ENCODE measurements around the gene TCF7.
A peak's percentile ranks its signal among the peaks of the same experiment; 100 is the strongest.

TCF7 gene

DNA sequence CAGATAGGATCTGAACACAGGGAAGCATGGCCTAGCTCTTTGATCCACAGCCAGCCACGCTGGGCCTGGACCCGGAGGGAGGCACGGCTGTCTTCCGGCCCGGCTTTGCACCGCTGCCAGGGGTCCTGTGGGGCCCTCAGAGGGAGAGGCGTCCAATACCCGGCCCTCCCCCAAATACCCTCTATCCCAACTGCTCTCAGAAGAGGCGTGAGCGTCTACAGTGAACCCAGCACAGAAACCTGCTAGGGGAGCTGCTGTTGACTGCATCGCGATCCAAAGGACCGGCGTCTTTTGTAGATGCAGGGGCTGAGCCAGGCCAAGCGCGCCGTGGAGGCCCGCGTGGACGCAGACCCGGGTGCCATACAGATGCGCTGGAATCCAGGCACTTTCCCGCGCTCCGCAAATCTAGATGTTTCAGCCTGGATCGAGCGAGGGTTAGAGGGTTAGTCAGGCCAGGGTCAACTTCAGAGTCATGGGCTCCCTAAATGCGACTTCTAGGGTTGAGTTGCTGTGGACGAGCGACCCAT, 1.1 kb upstream of the TCF7 start:
- no peak overlapping the region for H3K27ac ChIP-seq (ENCODE audit: low read length)
- WGBS (ENCODE audit: insufficient coverage, insufficient read length), result no CpG with 5 or more reads among the region's 30 CpGs
- H3K36me3 ChIP-seq (ENCODE audit: control insufficient read depth, insufficient read depth, low read length), result no peaks in the 10 kb centered on the region
- no peak for DNase-seq (ENCODE audit: low read depth, low spot score)
- H3K27me3 ChIP-seq (ENCODE audit: control insufficient read depth, insufficient read depth, low read length), result peaks cover 18% of the 10 kb centered on the region; the same call in 1 of the 2 replicates
- peak overlapping the region; percentile 48; the same call in 1 of the 2 replicates for H3K4me3 ChIP-seq (ENCODE audit: low read length)
- H3K9me3 ChIP-seq (ENCODE audit: control insufficient read depth, insufficient read depth, low read length), result no peaks in the 10 kb centered on the region
- no peaks in the 10 kb centered on the region; the same call in 1 of the 2 replicates for H3K4me1 ChIP-seq (ENCODE audit: control insufficient read depth, insufficient read depth, low read length)

DNA sequence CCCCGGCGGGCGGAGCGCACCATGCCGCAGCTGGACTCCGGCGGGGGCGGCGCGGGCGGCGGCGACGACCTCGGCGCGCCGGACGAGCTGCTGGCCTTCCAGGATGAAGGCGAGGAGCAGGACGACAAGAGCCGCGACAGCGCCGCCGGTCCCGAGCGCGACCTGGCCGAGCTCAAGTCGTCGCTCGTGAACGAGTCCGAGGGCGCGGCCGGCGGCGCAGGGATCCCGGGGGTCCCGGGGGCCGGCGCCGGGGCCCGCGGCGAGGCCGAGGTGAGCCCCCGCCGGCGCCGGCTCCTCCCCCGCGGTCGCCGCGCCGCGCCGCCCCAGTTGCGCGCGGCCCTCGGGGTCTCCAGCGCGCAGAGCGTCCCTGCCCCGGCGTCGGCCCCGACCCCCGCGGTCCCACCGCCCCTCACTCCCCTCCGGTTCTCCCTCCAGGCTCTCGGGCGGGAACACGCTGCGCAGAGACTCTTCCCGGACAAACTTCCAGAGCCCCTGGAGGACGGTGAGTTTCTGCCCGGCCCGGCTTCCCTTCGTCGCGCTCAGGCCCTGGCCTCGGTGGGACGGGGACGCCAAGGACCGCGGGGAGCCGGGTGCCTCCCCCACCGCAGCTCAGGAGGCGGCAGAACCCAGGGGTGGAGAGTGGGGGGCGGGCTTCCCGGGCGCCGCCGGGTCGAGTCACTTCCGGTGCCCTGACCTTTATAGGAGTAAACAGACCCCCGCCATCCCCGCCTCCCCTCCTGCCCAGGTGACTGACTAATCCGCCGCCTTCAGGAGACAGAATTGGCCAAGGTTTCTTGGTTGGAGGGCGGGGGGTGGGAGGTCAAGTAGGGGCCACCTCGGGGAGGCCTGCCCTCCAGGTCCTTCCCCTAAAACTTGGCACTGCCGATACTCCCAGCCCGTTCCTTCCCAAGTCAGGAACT, 665 bp downstream of the TCF7 start:
- peak overlapping the region; percentile 49; the same call in 1 of the 2 replicates for H3K4me3 ChIP-seq (ENCODE audit: low read length)
- no CpG with 5 or more reads among the region's 110 CpGs for WGBS (ENCODE audit: insufficient coverage, insufficient read length)
- peaks cover 18% of the 10 kb centered on the region; the same call in 1 of the 2 replicates for H3K27me3 ChIP-seq (ENCODE audit: control insufficient read depth, insufficient read depth, low read length)
- no peaks in the 10 kb centered on the region for H3K9me3 ChIP-seq (ENCODE audit: control insufficient read depth, insufficient read depth, low read length)
- DNase-seq (ENCODE audit: low read depth, low spot score), result peak; percentile 39
- H3K27ac ChIP-seq (ENCODE audit: low read length), result no peak overlapping the region
- no peaks in the 10 kb centered on the region for H3K36me3 ChIP-seq (ENCODE audit: control insufficient read depth, insufficient read depth, low read length)
- no peaks in the 10 kb centered on the region; the same call in 1 of the 2 replicates for H3K4me1 ChIP-seq (ENCODE audit: control insufficient read depth, insufficient read depth, low read length)

DNA sequence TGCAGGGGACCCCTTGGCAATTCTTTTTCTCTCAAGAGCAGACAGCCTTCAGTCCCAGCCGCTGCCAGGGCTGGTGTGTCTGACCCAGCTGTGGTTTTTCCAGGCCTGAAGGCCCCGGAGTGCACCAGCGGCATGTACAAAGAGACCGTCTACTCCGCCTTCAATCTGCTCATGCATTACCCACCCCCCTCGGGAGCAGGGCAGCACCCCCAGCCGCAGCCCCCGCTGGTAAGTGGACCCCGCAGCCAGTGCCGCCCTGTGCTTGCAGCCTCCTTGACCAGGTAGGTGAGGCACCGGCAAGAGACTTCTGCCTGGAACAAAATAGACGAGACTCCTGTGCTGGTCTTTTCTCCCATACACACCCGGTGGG, 1.3 kb downstream of the TCF7 start:
- Histone ChIP-seq H3K4me3 (ENCODE audit: low read length) (no peak overlapping the region; the same call in 1 of the 2 replicates), H3K27ac (ENCODE audit: low read length) (no peak overlapping the region), H3K4me1 (ENCODE audit: control insufficient read depth, insufficient read depth, low read length) (no peaks in the 10 kb centered on the region; the same call in 1 of the 2 replicates), H3K36me3 (ENCODE audit: control insufficient read depth, insufficient read depth, low read length) (no peaks in the 10 kb centered on the region), H3K27me3 (ENCODE audit: control insufficient read depth, insufficient read depth, low read length) (peaks cover 18% of the 10 kb centered on the region; the same call in 1 of the 2 replicates), H3K9me3 (ENCODE audit: control insufficient read depth, insufficient read depth, low read length) (no peaks in the 10 kb centered on the region)
- no peak for DNase-seq (ENCODE audit: low read depth, low spot score)
- no CpG with 5 or more reads among the region's 13 CpGs for WGBS (ENCODE audit: insufficient coverage, insufficient read length)

DNA sequence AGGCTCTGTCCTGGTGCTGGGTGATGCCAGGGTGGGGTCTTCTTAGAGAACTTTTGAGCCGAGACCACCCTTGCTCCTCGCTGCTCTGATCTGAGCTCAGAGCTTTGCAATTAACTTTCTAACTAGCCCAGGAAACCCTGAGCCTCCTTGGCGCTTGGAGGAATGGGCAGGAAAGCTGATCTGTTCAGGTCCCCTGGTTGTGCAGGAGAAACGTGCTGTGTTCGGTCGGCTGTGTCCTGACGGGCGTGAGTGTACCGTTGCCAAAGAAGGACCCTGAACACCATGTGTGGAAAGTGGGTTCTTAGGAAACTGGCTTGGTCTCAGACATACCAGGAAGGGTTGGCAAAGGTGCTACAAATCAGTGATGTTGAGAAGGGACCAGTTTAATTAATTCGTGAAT, 1.8 kb downstream of the TCF7 start:
- no peak overlapping the region for H3K27ac ChIP-seq (ENCODE audit: low read length)
- DNase-seq (ENCODE audit: low read depth, low spot score), result no peak
- H3K4me1 ChIP-seq (ENCODE audit: control insufficient read depth, insufficient read depth, low read length), result no peaks in the 10 kb centered on the region; the same call in 1 of the 2 replicates
- no peak overlapping the region for H3K4me3 ChIP-seq (ENCODE audit: low read length)
- WGBS (ENCODE audit: insufficient coverage, insufficient read length), result no CpG with 5 or more reads among the region's 10 CpGs
- peaks cover 18% of the 10 kb centered on the region; the same call in 1 of the 2 replicates for H3K27me3 ChIP-seq (ENCODE audit: control insufficient read depth, insufficient read depth, low read length)
- no peaks in the 10 kb centered on the region for H3K9me3 ChIP-seq (ENCODE audit: control insufficient read depth, insufficient read depth, low read length)
- H3K36me3 ChIP-seq (ENCODE audit: control insufficient read depth, insufficient read depth, low read length), result no peaks in the 10 kb centered on the region

DNA sequence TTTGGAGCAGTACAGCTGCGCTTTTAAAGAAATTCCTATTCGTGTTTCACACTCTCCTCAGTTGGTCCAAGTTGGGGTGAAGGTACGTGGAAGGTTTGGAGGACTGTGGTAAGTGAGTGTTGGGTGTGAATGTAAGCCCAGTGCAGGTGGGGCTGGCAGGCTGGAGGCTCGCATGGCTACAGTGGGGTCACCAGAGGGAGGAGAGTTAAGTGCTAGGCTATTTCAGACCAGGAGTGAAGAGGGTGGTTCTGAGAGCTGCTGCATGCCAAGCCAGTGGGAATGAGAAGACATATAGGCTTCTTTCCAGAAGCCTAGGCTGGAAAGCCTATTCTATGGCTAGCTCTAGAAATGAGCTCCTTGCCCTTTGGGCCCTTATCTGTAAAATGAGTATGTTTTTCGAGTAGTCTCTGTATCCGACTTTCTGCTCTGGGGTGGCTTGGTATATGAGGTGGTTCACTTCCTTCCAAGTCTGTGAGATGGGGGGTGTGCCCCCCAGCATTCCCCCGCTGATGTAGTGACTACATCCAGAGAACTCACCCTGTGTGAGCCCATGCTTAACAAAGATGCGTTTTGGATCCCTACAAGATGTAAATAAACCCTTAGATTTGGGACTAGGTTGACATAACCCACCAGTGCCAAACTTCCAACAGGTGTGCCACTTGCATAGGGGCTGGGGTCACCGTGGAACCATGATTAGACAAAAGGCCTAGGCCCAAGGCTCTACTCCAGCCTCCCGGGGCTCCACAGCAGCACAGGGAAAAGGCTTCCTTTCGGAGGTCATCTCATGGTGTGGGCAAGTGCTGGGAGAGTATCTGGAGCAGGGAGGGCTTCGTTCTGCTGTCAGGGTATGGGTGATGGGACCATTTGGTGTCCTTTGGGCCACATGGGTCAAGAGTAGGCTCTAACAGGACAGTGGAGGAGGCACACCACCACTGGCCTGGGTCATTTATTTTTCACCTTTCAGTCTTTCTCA, 2.6 kb downstream of the TCF7 start:
- Histone ChIP-seq H3K4me1 (ENCODE audit: control insufficient read depth, insufficient read depth, low read length) (no peaks in the 10 kb centered on the region; the same call in 1 of the 2 replicates), H3K4me3 (ENCODE audit: low read length) (no peak overlapping the region), H3K36me3 (ENCODE audit: control insufficient read depth, insufficient read depth, low read length) (no peaks in the 10 kb centered on the region), H3K27ac (ENCODE audit: low read length) (no peak overlapping the region), H3K9me3 (ENCODE audit: control insufficient read depth, insufficient read depth, low read length) (no peaks in the 10 kb centered on the region), H3K27me3 (ENCODE audit: control insufficient read depth, insufficient read depth, low read length) (peaks cover 14% of the 10 kb centered on the region; the same call in 1 of the 2 replicates)
- no peak for DNase-seq (ENCODE audit: low read depth, low spot score)
- WGBS (ENCODE audit: insufficient coverage, insufficient read length), result no CpG with 5 or more reads among the region's 12 CpGs

DNA sequence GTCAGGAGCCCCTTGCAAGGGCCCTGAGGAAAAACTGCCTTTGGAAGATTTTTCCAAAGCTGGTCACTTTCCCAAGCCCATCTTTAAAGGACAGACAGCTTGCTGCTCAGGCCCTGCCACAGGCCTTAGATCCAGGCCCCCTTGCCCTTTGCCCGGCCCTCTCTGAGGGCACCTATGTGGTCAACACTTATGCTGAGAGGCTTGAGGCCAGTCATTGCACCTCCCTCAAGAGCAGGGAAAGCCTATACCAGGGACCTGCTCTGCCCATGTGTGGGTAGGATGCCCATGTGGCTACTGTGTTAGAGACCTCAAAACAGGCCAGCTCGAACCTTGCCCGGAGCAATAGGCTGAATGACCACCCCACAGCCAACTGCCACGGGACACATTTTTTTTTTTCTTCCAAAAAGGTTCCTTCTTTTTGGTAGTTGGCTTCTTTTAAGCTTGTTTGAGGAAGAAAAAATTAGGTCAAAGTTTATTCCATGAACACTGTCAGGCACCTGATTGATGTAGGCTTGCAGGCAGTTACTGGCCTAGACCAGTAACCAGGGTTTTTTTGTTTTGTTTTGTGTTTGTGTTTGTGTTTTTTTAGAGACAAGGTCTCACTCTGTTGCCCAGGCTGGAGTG, 3.8 kb downstream of the TCF7 start:
- peaks cover 4% of the 10 kb centered on the region; the same call in 1 of the 2 replicates for H3K27me3 ChIP-seq (ENCODE audit: control insufficient read depth, insufficient read depth, low read length)
- no peak overlapping the region for H3K27ac ChIP-seq (ENCODE audit: low read length)
- H3K4me3 ChIP-seq (ENCODE audit: low read length), result no peak overlapping the region
- H3K36me3 ChIP-seq (ENCODE audit: control insufficient read depth, insufficient read depth, low read length), result no peaks in the 10 kb centered on the region
- no peaks in the 10 kb centered on the region; the same call in 1 of the 2 replicates for H3K4me1 ChIP-seq (ENCODE audit: control insufficient read depth, insufficient read depth, low read length)
- no peak for DNase-seq (ENCODE audit: low read depth, low spot score)
- WGBS (ENCODE audit: insufficient coverage, insufficient read length), result no CpG with 5 or more reads among the region's 4 CpGs
- no peaks in the 10 kb centered on the region for H3K9me3 ChIP-seq (ENCODE audit: control insufficient read depth, insufficient read depth, low read length)

DNA sequence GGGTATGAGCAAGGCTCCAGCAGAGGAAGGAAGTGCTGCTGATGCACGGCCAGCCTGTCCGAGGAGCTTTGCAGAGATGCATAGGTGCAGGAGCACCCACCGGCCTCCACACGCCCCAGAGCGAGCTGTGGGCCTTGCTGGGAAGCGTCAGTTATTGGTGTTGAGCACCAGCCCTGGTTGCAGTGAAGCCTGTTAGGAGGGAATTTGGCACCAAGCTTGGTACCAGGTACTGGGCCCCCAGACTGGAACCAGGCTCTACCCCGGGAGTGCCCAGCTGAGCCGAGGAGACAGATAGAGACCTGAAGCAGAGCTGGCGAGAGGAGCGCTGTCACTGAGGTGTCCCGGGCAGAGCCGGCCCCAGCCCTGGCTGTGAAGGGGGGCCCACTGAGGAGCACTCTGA, 5.2 kb downstream of the TCF7 start:
- H3K4me3 ChIP-seq (ENCODE audit: low read length), result no peak overlapping the region
- no peaks in the 10 kb centered on the region; the same call in 1 of the 2 replicates for H3K4me1 ChIP-seq (ENCODE audit: control insufficient read depth, insufficient read depth, low read length)
- H3K36me3 ChIP-seq (ENCODE audit: control insufficient read depth, insufficient read depth, low read length), result no peaks in the 10 kb centered on the region
- DNase-seq (ENCODE audit: low read depth, low spot score), result no peak
- no peaks in the 10 kb centered on the region for H3K9me3 ChIP-seq (ENCODE audit: control insufficient read depth, insufficient read depth, low read length)
- no peaks in the 10 kb centered on the region for H3K27me3 ChIP-seq (ENCODE audit: control insufficient read depth, insufficient read depth, low read length)
- H3K27ac ChIP-seq (ENCODE audit: low read length), result no peak overlapping the region
- WGBS (ENCODE audit: insufficient coverage, insufficient read length), result no CpG with 5 or more reads among the region's 12 CpGs

DNA sequence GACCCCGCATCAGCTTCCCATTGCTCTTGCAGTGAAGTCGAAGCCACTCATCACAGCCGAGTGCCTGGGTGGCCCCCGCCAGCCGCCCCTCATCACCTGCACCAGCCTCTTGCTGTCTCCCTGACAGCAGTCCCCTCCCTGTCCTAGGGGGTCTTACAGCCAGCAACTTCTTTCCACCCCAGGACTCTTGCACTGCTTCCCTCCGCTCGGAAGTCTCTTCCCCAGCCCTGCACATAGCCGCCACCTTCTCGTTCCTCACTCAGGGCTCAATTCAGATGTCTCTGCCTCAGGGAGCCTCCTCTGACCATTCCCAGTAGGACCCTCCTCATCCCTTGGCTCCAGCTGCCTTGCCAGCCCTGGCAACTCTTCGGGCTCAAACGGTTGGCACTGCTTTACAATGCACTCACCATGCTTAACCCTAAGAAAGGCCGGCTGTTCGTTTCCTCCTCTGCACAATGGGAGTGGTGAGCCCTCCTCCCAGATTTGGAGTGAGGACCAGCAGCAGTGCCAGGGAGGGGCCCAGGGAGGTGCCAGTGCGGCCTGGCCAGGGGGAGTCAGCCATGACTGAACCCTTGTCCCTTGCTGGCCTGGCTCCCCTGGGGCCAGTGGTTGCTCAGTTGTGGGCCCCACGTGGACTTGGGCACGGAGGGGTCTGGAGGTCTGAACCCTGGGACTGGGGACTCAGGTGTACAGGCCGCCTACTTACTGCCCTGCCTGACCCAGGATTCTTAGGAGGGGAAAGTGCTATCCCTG, 6.1 kb downstream of the TCF7 start:
- H3K4me3 ChIP-seq (ENCODE audit: low read length), result no peak overlapping the region
- WGBS (ENCODE audit: insufficient coverage, insufficient read length), result no CpG with 5 or more reads among the region's 17 CpGs
- H3K4me1 ChIP-seq (ENCODE audit: control insufficient read depth, insufficient read depth, low read length), result no peaks in the 10 kb centered on the region; the same call in 1 of the 2 replicates
- no peak for DNase-seq (ENCODE audit: low read depth, low spot score)
- H3K9me3 ChIP-seq (ENCODE audit: control insufficient read depth, insufficient read depth, low read length), result no peaks in the 10 kb centered on the region
- no peaks in the 10 kb centered on the region for H3K36me3 ChIP-seq (ENCODE audit: control insufficient read depth, insufficient read depth, low read length)
- H3K27ac ChIP-seq (ENCODE audit: low read length), result no peak overlapping the region
- no peaks in the 10 kb centered on the region for H3K27me3 ChIP-seq (ENCODE audit: control insufficient read depth, insufficient read depth, low read length)

DNA sequence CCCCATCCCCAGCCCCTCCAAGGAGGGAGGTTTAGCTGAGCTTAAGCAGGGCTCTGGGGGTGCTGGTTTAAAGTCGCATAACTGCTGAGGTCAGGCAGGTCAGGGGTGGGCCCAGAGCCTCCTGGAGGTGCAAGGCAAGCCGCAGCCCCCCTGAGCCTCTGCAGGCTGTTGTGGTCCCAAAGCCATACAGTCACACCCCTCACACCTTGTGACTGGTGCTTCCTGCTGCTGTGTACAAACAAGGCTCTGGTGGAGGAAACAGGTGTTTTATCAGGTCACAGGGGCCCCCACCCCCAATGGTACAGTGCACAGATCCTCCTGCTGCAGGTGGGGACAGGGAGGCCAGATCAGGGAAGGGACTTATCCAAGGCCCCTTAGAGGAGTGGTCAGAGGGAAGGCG, 8.0 kb downstream of the TCF7 start:
- H3K27ac ChIP-seq (ENCODE audit: low read length), result no peak overlapping the region
- no peak for DNase-seq (ENCODE audit: low read depth, low spot score)
- no peaks in the 10 kb centered on the region; the same call in 1 of the 2 replicates for H3K4me1 ChIP-seq (ENCODE audit: control insufficient read depth, insufficient read depth, low read length)
- WGBS (ENCODE audit: insufficient coverage, insufficient read length), result no CpG with 5 or more reads among the region's 3 CpGs
- H3K36me3 ChIP-seq (ENCODE audit: control insufficient read depth, insufficient read depth, low read length), result no peaks in the 10 kb centered on the region; the same call in 1 of the 2 replicates
- H3K9me3 ChIP-seq (ENCODE audit: control insufficient read depth, insufficient read depth, low read length), result no peaks in the 10 kb centered on the region
- H3K4me3 ChIP-seq (ENCODE audit: low read length), result no peak overlapping the region
- no peaks in the 10 kb centered on the region for H3K27me3 ChIP-seq (ENCODE audit: control insufficient read depth, insufficient read depth, low read length)
